HG02678 (cell line): ENCODE results near the gene CFAP299.
A peak's percentile ranks its signal among the peaks of the same experiment; 100 is the strongest.
"Not testable (repeated sequence)": the region's sequence is repeated elsewhere in the genome, so short reads cannot be mapped to it uniquely, and the experiment has no call there.

Source experiments
- ATAC-seq: cut with Tn5 transposase; IDR thresholded peaks from one replicate; pipeline ENCODE4 v1.9.1; 2021; ENCODE audit warnings: mild to moderate bottlenecking, moderate library complexity; ENCODE audit not compliant: unreplicated experiment

Gene CFAP299

GRCh38 chr4:80586716-80587115 is 251.2 kb downstream of the CFAP299 start:
- ATAC-seq = no peak

- no peak for ATAC-seq
Measured at GRCh38 chr4:80587871-80588385, 252.4 kb downstream of the CFAP299 start.

- ATAC-seq = peak; percentile 88
Measured at GRCh38 chr4:80592950-80593349, 257.4 kb downstream of the CFAP299 start.

- no peak for ATAC-seq
Measured at GRCh38 chr4:80594701-80595100, 259.2 kb downstream of the CFAP299 start.

- no peak for ATAC-seq
Measured at GRCh38 chr4:80608281-80608980, 272.9 kb downstream of the CFAP299 start.

GRCh38 chr4:80610199-80610598 is 274.7 kb downstream of the CFAP299 start:
- no peak for ATAC-seq

- peak; percentile 87 for ATAC-seq
Measured at GRCh38 chr4:80610845-80611677, 275.5 kb downstream of the CFAP299 start.

GRCh38 chr4:80611678-80611979 is 276.1 kb downstream of the CFAP299 start:
- ATAC-seq = peak; percentile 5

- no peak for ATAC-seq
Measured at GRCh38 chr4:80613470-80613869, 277.9 kb downstream of the CFAP299 start.

GRCh38 chr4:80614319-80614718 is 278.8 kb downstream of the CFAP299 start:
- ATAC-seq = no peak

GRCh38 chr4:80615099-80615498 is 279.6 kb downstream of the CFAP299 start:
- no peak for ATAC-seq

- peak; percentile 42 for ATAC-seq
Measured at GRCh38 chr4:80619070-80619674, 283.6 kb downstream of the CFAP299 start.

GRCh38 chr4:80631861-80632260 is 296.3 kb downstream of the CFAP299 start:
- ATAC-seq = no peak

GRCh38 chr4:80637190-80637589 is 301.7 kb downstream of the CFAP299 start:
- ATAC-seq = no peak

- no peak for ATAC-seq
Measured at GRCh38 chr4:80646061-80646460, 310.5 kb downstream of the CFAP299 start.

GRCh38 chr4:80655662-80656061 is 320.1 kb downstream of the CFAP299 start:
- ATAC-seq = no peak

- ATAC-seq = not testable (repeated sequence)
Measured at GRCh38 chr4:80670118-80670517, 334.6 kb downstream of the CFAP299 start.

GRCh38 chr4:80678413-80678812 is 342.9 kb downstream of the CFAP299 start:
- ATAC-seq = no peak

- no peak for ATAC-seq
Measured at GRCh38 chr4:80680934-80681333, 345.4 kb downstream of the CFAP299 start.

GRCh38 chr4:80685214-80685613 is 349.7 kb downstream of the CFAP299 start:
- ATAC-seq = no peak

GRCh38 chr4:80687736-80688135 is 352.2 kb downstream of the CFAP299 start:
- ATAC-seq = not testable (repeated sequence)

GRCh38 chr4:80694171-80694570 is 358.6 kb downstream of the CFAP299 start:
- no peak for ATAC-seq
